Thymus (tissue), 11 donors: Measurements from ENCODE around the gene PES1. TPM values are rescaled to one million over a fixed set of nuclear protein-coding genes. Genes with fewer than 3 reads are reported as not detected.
"Not testable (repeated sequence)": the region's sequence is repeated elsewhere in the genome, so short reads cannot be mapped to it uniquely, and the experiment has no call there.

Source experiments
- DNase-seq, 9 donors: peaks; one replicate each; pipeline ENCODE4 v3.0.0-alpha.2; 2013; ENCODE audit warnings: low spot score in 9 of 9, low read depth in 6 of 9, missing footprints in 1 of 9
- H3K27ac ChIP-seq, 2 donors: one replicate each; pipeline ENCODE4 v1.5.1; 2013; ENCODE audit warnings: control low read depth in 1 of 2, low read depth in 1 of 2, low read length in 1 of 2, mild to moderate bottlenecking in 1 of 2, moderate library complexity in 1 of 2
- H3K27me3 ChIP-seq, 2 donors: one replicate each; pipeline ENCODE4 v1.5.1; 2013; ENCODE audit warnings: low read length in 1 of 2; ENCODE audit not compliant: control insufficient read depth in 2 of 2, insufficient read depth in 1 of 2
- H3K36me3 ChIP-seq, 2 donors: one replicate each; pipeline ENCODE4 v1.5.1; 2013; ENCODE audit warnings: low read length in 1 of 2, mild to moderate bottlenecking in 1 of 2, moderate library complexity in 1 of 2; ENCODE audit not compliant: control insufficient read depth in 2 of 2, insufficient read depth in 2 of 2
- H3K4me1 ChIP-seq, 2 donors: one replicate each; pipeline ENCODE4 v1.5.1; 2013; ENCODE audit warnings: low read length in 2 of 2; ENCODE audit not compliant: control insufficient read depth in 2 of 2, insufficient read depth in 2 of 2
- H3K4me3 ChIP-seq, 2 donors: one replicate each; pipeline ENCODE4 v1.5.1; 2013; ENCODE audit warnings: low read length in 2 of 2, control low read depth in 1 of 2, mild to moderate bottlenecking in 1 of 2
- H3K9me3 ChIP-seq, 2 donors: one replicate each; pipeline ENCODE4 v1.5.1; 2013; ENCODE audit warnings: low read length in 1 of 2, mild to moderate bottlenecking in 1 of 2; ENCODE audit not compliant: control insufficient read depth in 2 of 2, insufficient read depth in 1 of 2
- WGBS: extraction: QIAGEN DNeasy Blood & Tissue Kit; methylation state at CpG from one replicate; pipeline ENCODE4 v1.1.7; 2013; 5-methylcytosine and 5-hydroxymethylcytosine counted together
- polyA plus RNA-seq: library from polyadenylated mRNA; stranded (reverse); fragments of 200-250 nt; gene quantifications from one replicate; pipeline ENCODE4 v1.2.3, GENCODE V29; 2013
- total RNA-seq: library from RNA; stranded (reverse); fragments of 120-200 nt; gene quantifications from one replicate; pipeline ENCODE4 v1.2.4, GENCODE V29; 2013
- donor health status: healthy.

Gene PES1
- total and polyA plus RNA-seq, 2 donors: 48.7 to 53.3 TPM

DNA sequence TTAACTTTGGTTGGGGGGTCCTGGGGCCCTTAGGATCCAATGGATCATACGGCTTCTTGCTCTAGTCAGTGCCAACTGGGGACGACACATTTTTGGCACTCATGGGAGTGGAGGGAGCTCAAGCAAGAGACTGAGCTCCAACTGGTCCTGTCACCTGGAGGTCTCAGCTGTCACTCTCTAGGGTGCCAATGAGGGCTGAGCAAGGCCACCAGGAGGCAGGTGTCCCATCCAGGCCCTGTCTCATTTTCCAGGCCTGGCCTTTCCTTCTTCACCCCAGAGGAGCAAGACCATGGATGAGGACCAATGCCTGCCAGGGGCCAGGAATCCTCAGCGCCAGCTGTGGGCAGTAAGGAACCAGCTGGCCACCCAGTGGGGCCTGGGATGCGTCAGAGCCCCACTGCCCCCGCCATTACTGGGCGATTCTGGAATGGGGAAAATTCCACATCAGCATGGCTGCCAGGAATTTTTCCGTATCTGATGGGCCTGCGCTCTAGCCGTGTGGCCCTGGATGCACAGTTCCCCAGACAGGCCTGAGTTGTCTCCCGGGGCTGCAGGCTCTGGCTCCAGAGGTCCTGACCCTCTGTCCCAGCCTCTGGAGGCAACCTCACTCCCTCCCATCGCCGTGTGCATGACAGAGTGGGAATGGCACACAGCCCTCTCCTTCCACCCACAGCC is 16.6 kb downstream of the PES1 start:
- H3K4me1 ChIP-seq: peaks cover 0 to 2% of the 10 kb centered on the region in 2 donors
- DNase-seq: no peak
- no peak overlapping the region for H3K27ac ChIP-seq
- no peak overlapping the region for H3K4me3 ChIP-seq
- peaks cover 19 to 44% of the 10 kb centered on the region in 2 donors for H3K27me3 ChIP-seq
- peaks cover 38 to 40% of the 10 kb centered on the region in 2 donors for H3K36me3 ChIP-seq
- 86% methylated on average over 12 of the region's 12 CpGs for WGBS
- no peaks in the 10 kb centered on the region for H3K9me3 ChIP-seq

DNA sequence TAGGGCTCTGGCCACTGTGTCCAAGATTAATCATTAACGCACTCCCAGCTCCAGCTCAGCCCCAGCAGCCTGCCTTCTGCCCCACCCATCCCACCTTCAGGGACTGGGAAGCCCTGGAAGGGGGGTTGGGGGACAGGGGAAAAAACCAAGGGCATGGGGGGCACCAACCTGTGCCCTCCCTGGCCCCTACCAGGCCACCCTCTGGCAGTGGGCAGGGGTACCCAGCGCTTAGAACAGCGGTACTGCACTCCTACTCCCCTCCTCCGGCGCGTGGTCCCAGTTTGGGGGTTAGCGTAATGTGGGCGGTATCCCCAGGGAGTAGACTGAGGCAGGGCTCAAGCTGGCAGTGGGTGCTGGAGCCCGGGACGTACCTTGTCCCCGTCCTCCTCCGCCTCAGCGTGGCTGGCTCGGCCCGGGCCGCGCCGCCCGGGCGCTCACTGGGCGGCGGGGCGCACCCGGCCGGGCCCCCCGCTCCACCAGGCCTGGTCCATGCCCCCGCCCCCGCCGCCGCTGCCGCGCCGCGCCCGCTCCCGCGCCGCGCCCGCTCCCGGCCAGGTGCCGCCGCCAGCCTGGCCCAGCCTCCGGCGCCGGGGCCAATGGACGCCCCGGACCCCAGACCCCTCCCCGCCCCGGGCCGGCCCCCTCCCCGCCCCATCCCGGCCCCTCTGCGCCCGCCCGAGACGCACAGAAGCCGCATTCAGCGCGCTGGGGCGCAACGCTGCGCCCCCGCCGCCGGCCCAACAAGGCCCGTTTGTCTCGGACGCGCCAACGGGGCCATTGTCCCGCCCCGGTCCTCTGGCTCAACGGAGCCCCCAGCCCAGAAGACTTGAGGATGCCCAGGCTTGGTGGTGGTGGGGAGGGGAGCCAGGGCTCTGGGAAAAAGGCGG is 17.4 kb downstream of the PES1 start, which contains the start of gene GAL3ST1:
Gene GAL3ST1 (minus strand): TSS at position 571 of the 887 bp plus-strand sequence. CDS start 17,273 bp downstream, outside the sequence.
- Histone ChIP-seq H3K4me3 (no peak within 1 kb of the TSS), H3K27ac (no peak within 1 kb of the TSS), H3K27me3 (peaks cover 19 to 46% of the 10 kb centered on the region in 2 donors), H3K9me3 (no peaks in the 10 kb centered on the region), H3K4me1 (peaks cover 0 to 2% of the 10 kb centered on the region in 2 donors), H3K36me3 (peaks cover 31 to 32% of the 10 kb centered on the region in 2 donors)
- no peak for DNase-seq
- 12% methylated on average over 75 of the region's 75 CpGs for WGBS

DNA sequence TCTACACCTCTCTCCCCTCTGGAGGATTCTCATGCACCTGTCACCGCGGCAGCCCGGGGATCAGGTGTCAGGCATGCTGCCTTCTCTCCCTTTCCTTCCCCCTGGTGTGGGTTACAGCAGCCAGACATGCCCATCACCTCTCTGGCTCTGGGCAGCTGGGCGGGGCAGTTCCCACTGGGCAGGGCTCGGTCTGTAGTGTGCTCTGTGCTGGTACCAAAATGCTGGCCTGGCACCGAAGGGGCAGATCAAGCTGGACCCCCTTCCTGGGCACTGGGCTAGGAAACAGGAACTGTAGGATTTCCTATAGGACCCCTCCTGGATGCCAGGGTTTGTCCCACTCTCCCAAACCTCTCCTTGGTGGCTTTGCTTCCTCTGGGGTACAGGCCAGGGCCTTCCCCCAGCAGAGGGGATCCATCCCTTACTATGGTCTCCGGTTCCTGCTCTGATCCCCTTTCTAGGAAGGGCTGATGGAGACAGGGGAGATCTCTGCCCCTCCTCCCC is 18.1 kb downstream of the PES1 start:
- Histone ChIP-seq H3K9me3 (no peaks in the 10 kb centered on the region), H3K36me3 (peaks cover 24 to 25% of the 10 kb centered on the region in 2 donors), H3K27me3 (peaks cover 19 to 48% of the 10 kb centered on the region in 2 donors), H3K27ac (no peak overlapping the region), H3K4me3 (no peak overlapping the region), H3K4me1 (peaks cover 0 to 2% of the 10 kb centered on the region in 2 donors)
- DNase-seq: no peak
- WGBS: 65% methylated on average over 7 of the region's 7 CpGs

DNA sequence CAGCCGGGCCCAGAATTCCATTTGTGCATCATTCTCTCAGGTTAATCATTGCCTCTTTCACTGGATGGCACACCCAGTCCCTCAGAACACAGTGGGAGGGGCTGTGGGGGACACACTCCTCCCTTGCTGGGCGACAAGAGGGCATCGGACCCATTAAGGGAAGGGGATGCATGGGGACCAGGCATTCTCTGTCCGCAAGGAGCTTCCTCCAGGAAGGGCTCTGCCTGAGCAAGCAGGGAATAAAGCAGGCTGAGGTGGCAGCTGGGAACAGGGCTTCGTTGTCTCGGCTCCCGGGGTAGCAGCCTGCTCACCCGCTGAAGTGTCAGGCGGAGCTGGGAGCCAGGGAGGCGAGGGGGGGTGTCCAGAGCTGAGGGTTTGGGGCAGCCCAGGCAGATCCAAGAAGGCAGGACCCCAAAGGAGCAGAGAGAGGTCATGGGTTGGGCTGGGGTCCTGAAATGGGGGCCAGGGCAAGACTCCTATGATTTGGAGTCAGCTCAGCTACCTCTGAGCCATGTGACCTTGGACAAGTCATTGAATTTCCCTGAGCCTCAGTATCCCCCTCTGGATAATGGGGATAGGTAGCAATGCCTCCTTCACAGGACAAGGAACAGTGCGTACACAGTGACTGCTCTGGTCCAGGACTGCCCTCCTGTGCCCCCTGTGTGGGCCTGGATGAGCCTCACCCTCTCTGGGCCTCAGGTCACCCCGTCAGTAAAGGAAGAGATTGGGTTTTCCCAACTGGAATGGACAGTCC is 18.7 kb downstream of the PES1 start:
- WGBS: 78% methylated on average over 12 of the region's 12 CpGs
- Histone ChIP-seq H3K9me3 (no peaks in the 10 kb centered on the region), H3K27ac (no peak overlapping the region), H3K36me3 (peaks cover 18 to 20% of the 10 kb centered on the region in 2 donors), H3K4me3 (no peak overlapping the region), H3K4me1 (peaks cover 0 to 2% of the 10 kb centered on the region in 2 donors), H3K27me3 (peaks cover 19 to 50% of the 10 kb centered on the region in 2 donors)
- no peak for DNase-seq

DNA sequence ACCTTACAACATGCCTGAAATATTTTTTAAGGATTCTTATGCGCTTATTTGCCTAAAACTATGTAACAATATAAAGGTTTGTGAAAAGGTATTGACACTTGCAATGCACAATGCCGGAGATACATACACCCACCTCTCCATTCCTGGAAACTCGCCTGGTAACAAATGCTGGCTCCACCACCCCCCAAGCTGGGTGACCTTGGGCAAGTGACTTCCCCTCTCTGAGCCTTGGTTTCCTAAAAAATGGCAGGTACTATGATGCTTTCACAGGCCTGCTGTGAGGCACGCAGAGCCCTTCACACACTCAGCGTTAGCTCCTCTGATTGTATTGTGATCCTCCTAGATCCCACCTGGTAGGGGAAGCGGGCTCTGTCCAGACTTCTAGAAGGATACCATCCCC is 19.5 kb downstream of the PES1 start:
- Histone ChIP-seq H3K4me3 (no peak overlapping the region), H3K9me3 (no peaks in the 10 kb centered on the region), H3K27me3 (peaks cover 19 to 50% of the 10 kb centered on the region in 2 donors), H3K4me1 (peaks cover 0 to 2% of the 10 kb centered on the region in 2 donors), H3K36me3 (peaks cover 11 to 20% of the 10 kb centered on the region in 2 donors), H3K27ac (no peak overlapping the region)
- no peak for DNase-seq
- 92% methylated on average over 6 of the region's 6 CpGs for WGBS

DNA sequence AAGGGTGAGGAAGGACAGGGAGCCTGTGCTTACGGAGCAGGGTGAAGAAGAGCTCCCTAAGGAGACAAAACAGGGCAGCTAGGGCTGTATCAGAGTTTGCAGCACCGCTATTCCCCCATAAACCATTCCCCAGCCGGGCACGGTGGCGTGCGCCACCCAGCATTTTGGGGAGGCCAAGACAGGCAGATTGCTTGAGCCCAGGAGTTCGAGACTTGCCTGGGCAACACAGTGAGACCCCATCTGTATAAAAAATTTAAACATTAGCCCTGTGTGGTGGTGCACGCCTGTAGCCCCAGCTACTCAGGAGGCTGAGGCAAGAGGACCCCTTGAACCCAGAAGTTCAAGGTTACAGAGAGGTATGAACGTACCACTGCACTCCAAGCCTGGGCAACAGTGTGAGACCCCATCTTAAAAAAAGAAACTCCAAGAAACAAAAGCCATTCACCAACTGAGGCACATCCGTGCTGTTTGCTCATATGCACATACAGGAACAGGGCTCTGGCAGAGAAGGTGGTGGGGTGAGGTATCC is 22.0 kb downstream of the PES1 start:
- no peak for DNase-seq
- H3K27me3 ChIP-seq: peaks cover 12 to 42% of the 10 kb centered on the region in 2 donors
- H3K27ac ChIP-seq: no peak overlapping the region
- no peak overlapping the region for H3K4me3 ChIP-seq
- 94% methylated on average over 10 of the region's 10 CpGs for WGBS
- H3K9me3 ChIP-seq: no peaks in the 10 kb centered on the region
- no peaks in the 10 kb centered on the region for H3K36me3 ChIP-seq
- H3K4me1 ChIP-seq: peaks cover 0 to 1% of the 10 kb centered on the region in 2 donors

DNA sequence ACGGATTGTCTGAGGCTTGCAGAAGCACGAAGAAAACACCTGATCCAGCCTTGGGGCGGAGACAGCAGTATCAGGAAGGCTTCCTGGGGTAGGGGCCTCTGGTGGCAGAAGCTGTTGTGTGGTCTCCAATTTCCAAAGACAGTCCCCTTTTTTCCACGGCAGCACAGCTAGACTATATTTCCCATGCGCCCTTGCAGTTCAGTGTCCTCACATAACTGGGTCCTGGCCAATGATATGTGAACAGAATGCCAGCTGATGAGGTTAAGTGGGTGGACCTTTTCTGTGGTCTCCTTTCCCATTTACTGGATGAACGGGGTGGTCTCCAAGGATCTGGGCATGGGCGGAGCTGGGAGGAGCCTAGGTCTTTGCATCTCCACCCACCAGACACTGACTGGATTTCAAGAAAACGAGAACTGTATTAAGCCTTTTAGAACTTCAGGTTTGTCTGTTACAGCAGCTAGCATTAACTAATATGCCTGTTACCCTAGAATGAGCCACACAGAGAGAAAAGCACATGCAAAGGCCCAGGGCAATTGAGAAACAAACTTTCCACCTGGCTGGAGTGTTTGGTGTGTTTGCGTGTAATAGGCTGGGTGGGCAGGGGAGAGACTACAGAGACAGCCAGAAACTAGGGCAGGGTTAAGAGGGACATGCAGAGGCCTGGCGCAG is 23.4 kb downstream of the PES1 start:
- 84% methylated on average over 10 of the region's 10 CpGs for WGBS
- Histone ChIP-seq H3K4me3 (no peak overlapping the region), H3K4me1 (no peaks in the 10 kb centered on the region), H3K36me3 (no peaks in the 10 kb centered on the region), H3K9me3 (no peaks in the 10 kb centered on the region), H3K27me3 (peaks cover 0 to 36% of the 10 kb centered on the region in 2 donors), H3K27ac (no peak overlapping the region)
- no peak for DNase-seq

DNA sequence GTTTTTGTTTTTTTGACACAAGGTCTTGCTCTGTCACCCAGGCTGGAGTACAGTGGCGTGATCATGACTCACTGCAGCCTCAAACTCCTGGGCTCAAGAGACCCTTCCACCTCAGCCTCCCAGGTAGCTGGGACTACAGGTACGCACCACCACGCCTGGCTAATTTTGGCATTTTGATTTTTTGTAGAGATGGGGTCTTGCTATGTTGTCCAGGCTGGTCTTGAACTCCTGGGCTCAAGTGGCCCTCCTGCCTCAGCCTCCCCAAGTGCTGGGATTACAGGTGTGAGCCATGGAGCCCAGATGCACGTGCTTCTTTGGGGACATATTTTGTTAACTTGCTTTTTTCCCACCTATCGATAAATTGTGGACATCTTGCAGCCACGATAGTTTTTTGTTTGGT is 24.4 kb downstream of the PES1 start:
- H3K9me3 ChIP-seq, H3K4me1 ChIP-seq, DNase-seq, H3K36me3 ChIP-seq, H3K27ac ChIP-seq, H3K4me3 ChIP-seq: not testable (repeated sequence)
- H3K27me3 ChIP-seq: peaks cover 0 to 26% of the 10 kb centered on the region in 2 donors
- WGBS: 93% methylated on average over 6 of the region's 6 CpGs
